Activated CD4-positive, alpha-beta T cell treated with anti-CD3 and anti-CD28 coated beads, Interleukin-2, amount 10 ng/mL, durations not matched to agents 24 days and 14 days (primary cell): ENCODE results near the gene MCEMP1. TPM values are rescaled to one million over a fixed set of nuclear protein-coding genes. Genes with fewer than 3 reads are reported as not detected.

ENCODE experiments used
- DNase-seq: peaks from one replicate; pipeline ENCODE4 v3.0.0; 2022
- H3K27ac Mint-ChIP-seq: one replicate; pipeline ENCODE4 v1.8.0; 2022; ENCODE audit warnings: mild to moderate bottlenecking, mixed read lengths
- H3K27me3 Mint-ChIP-seq: one replicate; pipeline ENCODE4 v1.8.0; 2022; ENCODE audit warnings: mixed read lengths
- H3K36me3 Mint-ChIP-seq: one replicate; pipeline ENCODE4 v1.8.0; 2022; ENCODE audit warnings: low read depth, mild to moderate bottlenecking, mixed read lengths
- H3K4me1 Mint-ChIP-seq: one replicate; pipeline ENCODE4 v1.8.0; 2021; ENCODE audit warnings: mixed read lengths
- H3K4me3 Mint-ChIP-seq: one replicate; pipeline ENCODE4 v1.8.0; 2022; ENCODE audit warnings: mild to moderate bottlenecking, moderate library complexity, mixed read lengths
- H3K9me3 Mint-ChIP-seq: one replicate; pipeline ENCODE4 v1.8.0; 2021; ENCODE audit warnings: mixed read lengths
- intact Hi-C: fragments of 100-400 bp; cut with micrococcal nuclease; formaldehyde crosslinking; loops from one replicate; pipeline ENCODE4 v1.15.1; 2023
- total RNA-seq: library from RNA; stranded (reverse); gene quantifications from 2 replicates; pipeline ENCODE4 v1.2.3, GENCODE V29; 2022

MCEMP1 gene
- total RNA-seq, 1 donor from 2014 or later: not detected

DNA sequence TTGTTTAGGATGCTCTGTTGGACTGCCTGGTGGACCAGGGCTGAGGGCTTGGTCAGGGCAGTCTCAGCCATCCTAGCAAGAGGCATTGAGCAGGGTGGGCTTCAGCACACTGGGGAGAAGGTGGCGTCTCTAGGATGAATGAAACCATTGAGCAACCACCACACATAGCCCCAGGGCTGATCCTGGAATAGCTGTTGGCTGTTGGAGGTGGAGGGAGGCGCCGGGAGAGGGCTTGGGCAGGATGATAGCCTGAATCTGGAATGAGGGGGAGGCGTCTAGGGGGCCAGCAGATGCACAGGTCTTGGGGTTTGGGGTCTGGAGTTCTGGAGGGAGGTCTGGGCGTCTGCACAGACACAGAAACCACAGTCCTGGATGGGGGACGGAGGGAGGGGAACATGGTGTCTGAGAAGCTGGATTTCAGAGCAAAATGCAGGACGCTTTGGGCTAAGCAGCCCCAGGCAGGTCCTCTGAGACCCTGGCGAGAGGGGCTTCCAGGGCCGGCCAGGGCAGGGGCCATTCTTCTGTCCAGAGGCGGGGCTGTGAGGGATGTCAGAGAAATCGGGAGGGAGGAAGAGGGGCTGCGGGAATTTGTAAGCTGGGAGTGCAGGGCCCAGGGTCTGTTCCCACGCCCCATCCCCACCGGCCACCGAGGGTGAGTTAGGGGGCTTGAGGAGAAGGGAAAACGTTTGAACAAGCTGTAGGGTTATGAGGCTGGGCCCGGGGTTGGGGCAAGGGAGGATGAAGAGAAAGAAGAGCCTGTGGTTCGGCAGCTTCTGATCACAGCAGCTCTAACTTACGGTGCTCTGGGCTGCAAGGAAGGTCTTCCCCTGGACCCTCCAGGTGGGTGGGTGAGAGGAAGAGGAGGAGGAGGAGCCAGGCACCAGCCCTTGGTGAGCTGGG is 8.9 kb downstream of the MCEMP1 start:
- Mint-ChIP-seq H3K4me1 (peaks cover 6% of the 10 kb centered on the region), H3K4me3 (no peak overlapping the region), H3K9me3 (no peaks in the 10 kb centered on the region), H3K27me3 (no peaks in the 10 kb centered on the region), H3K36me3 (peaks cover 18% of the 10 kb centered on the region), H3K27ac (no peak overlapping the region)
- intact Hi-C loops: no loop called here
- DNase-seq: no peak

DNA sequence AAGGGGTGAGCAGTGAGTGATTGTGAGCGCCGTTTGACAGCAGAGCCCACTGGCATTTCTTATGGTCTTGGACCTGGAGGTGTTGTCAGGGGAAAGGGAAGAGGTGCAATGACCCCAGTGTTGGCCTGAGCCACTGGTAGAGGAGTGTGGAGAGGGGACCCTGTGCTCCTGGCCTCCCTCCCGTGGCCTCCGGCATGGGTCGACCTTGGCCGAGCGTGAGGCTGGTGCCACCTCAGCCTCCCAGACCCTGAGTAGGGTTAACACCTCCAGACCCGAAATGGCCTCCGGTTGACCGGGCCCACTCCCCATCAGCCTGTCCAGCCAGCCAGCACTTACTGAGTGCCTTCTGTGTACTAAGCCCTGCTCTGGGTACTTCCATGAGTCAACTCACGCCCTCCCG is 10.3 kb downstream of the MCEMP1 start:
- intact Hi-C loops: no loop called here
- Mint-ChIP-seq H3K4me1 (peaks cover 2% of the 10 kb centered on the region), H3K9me3 (no peaks in the 10 kb centered on the region), H3K27me3 (no peaks in the 10 kb centered on the region), H3K36me3 (peaks cover 16% of the 10 kb centered on the region), H3K27ac (no peak overlapping the region), H3K4me3 (no peak overlapping the region)
- DNase-seq: no peak

DNA sequence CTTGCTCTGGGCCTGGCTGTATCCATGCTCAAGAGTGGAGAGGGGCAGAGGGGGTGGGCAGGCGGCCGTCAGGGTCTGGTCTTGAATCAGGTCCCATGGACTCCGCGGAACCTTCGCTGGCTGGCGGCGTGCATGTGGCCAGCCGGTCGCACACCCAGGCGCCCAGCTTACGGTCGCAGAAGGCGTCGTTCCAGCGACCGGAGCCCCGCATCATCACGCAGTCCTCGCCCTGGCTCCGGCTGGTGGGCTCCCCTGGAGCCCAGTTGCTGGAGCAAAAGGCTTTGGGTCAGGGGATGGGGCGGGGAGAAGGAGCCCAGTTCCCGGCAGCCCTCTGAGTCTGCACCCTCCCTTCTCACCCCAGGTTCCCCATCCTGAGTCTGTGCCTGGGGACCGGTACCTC is 12.3 kb downstream of the MCEMP1 start:
- no peaks in the 10 kb centered on the region for H3K4me1 Mint-ChIP-seq
- H3K9me3 Mint-ChIP-seq: no peaks in the 10 kb centered on the region
- peaks cover 7% of the 10 kb centered on the region for H3K36me3 Mint-ChIP-seq
- no peak for DNase-seq
- H3K27ac Mint-ChIP-seq: no peak overlapping the region
- no peaks in the 10 kb centered on the region for H3K27me3 Mint-ChIP-seq
- no peak overlapping the region for H3K4me3 Mint-ChIP-seq
- intact Hi-C loops: no loop called here

GRCh38 chr19:7690779-7691258 is 13.9 kb downstream of the MCEMP1 start:
- DNase-seq: no peak
- intact Hi-C loops: no loop called here
- Mint-ChIP-seq H3K27me3 (no peaks in the 10 kb centered on the region), H3K9me3 (no peaks in the 10 kb centered on the region), H3K4me3 (no peak overlapping the region), H3K4me1 (no peaks in the 10 kb centered on the region), H3K27ac (no peak overlapping the region), H3K36me3 (no peaks in the 10 kb centered on the region)

GRCh38 chr19:7691497-7691896 is 14.6 kb downstream of the MCEMP1 start:
- Mint-ChIP-seq H3K27ac (no peak overlapping the region), H3K4me1 (no peaks in the 10 kb centered on the region)

GRCh38 chr19:7692417-7693088 is 15.7 kb downstream of the MCEMP1 start:
- Mint-ChIP-seq H3K27ac (no peak overlapping the region), H3K4me1 (no peaks in the 10 kb centered on the region), H3K9me3 (no peaks in the 10 kb centered on the region), H3K27me3 (peaks cover 4% of the 10 kb centered on the region), H3K4me3 (no peak overlapping the region), H3K36me3 (no peaks in the 10 kb centered on the region)
- intact Hi-C loops: no loop called here
- DNase-seq: no peak

More at GRCh38 chr19:7691497-7691896, 14.6 kb downstream of the MCEMP1 start:
- intact Hi-C loops: no loop called here
- no peak for DNase-seq
- H3K27me3 Mint-ChIP-seq: peaks cover under 1% of the 10 kb centered on the region
- H3K4me3 Mint-ChIP-seq: no peak overlapping the region
- H3K9me3 Mint-ChIP-seq: no peaks in the 10 kb centered on the region
- H3K36me3 Mint-ChIP-seq: no peaks in the 10 kb centered on the region

- no peak overlapping the region for H3K27ac Mint-ChIP-seq
- no peaks in the 10 kb centered on the region for H3K36me3 Mint-ChIP-seq
- no peaks in the 10 kb centered on the region for H3K9me3 Mint-ChIP-seq
- H3K27me3 Mint-ChIP-seq: peaks cover 15% of the 10 kb centered on the region
- intact Hi-C loops: no loop called here
- peaks cover 3% of the 10 kb centered on the region for H3K4me1 Mint-ChIP-seq
- no peak overlapping the region for H3K4me3 Mint-ChIP-seq
- no peak for DNase-seq
Measured at GRCh38 chr19:7694499-7694898, 17.6 kb downstream of the MCEMP1 start.

DNA sequence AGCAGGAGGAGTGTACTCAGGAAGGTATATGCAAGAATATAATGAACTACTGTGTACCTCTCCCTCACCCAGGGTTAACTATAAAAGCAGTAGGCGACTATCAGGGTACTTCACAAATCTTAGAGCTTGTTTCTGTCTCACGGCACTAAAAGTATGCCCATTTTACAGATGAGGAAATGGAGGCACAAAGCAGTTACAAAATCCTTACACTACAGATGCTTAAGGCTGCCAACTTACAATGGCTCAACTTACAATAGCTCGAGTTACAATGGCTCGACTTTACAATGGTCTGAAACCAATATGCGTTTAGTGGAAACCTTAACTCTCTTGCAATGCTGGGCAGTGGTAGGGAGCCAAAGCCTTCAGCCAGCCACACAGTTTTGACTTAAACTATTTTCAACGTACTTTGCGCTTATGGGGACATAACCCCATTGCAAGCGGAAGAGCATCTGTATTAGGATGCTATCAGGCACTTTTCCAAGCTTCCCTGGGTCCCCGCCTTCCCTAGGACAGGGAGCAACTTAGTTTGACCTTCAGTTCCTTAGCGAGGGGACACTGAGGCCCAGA is 20.9 kb downstream of the MCEMP1 start:
- no peak for DNase-seq
- peaks cover 5% of the 10 kb centered on the region for H3K4me1 Mint-ChIP-seq
- H3K4me3 Mint-ChIP-seq: no peak overlapping the region
- peaks cover 21% of the 10 kb centered on the region for H3K27me3 Mint-ChIP-seq
- H3K27ac Mint-ChIP-seq: no peak overlapping the region
- H3K36me3 Mint-ChIP-seq: no peaks in the 10 kb centered on the region
- no peaks in the 10 kb centered on the region for H3K9me3 Mint-ChIP-seq
- intact Hi-C loops: no loop called here

- intact Hi-C loops: no loop called here
- Mint-ChIP-seq H3K4me1 (peaks cover 5% of the 10 kb centered on the region), H3K4me3 (no peak overlapping the region), H3K36me3 (no peaks in the 10 kb centered on the region), H3K27me3 (peaks cover 24% of the 10 kb centered on the region), H3K27ac (no peak overlapping the region), H3K9me3 (no peaks in the 10 kb centered on the region)
- no peak for DNase-seq
Measured at GRCh38 chr19:7698583-7698982, 21.7 kb downstream of the MCEMP1 start.

DNA sequence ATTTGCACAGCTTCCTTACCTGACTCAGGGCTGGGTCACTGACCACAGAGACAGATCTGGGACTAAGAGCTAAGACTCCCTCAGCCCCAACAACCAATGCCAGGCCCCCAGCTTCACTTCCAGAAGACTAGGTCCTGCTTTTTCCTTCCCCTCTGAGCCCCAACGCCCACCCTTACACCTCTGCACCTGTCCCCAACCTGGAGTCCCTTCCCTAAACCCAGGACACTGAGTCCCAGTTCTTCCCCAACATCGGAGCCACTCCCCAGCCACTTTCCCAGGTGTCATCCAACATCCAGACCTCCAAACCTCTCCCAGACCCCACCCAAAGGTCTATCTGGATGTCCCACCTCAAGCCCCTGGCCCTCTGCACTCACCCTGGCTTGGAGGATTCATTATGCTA is 22.1 kb downstream of the MCEMP1 start:
- H3K27me3 Mint-ChIP-seq: peaks cover 27% of the 10 kb centered on the region

DNA sequence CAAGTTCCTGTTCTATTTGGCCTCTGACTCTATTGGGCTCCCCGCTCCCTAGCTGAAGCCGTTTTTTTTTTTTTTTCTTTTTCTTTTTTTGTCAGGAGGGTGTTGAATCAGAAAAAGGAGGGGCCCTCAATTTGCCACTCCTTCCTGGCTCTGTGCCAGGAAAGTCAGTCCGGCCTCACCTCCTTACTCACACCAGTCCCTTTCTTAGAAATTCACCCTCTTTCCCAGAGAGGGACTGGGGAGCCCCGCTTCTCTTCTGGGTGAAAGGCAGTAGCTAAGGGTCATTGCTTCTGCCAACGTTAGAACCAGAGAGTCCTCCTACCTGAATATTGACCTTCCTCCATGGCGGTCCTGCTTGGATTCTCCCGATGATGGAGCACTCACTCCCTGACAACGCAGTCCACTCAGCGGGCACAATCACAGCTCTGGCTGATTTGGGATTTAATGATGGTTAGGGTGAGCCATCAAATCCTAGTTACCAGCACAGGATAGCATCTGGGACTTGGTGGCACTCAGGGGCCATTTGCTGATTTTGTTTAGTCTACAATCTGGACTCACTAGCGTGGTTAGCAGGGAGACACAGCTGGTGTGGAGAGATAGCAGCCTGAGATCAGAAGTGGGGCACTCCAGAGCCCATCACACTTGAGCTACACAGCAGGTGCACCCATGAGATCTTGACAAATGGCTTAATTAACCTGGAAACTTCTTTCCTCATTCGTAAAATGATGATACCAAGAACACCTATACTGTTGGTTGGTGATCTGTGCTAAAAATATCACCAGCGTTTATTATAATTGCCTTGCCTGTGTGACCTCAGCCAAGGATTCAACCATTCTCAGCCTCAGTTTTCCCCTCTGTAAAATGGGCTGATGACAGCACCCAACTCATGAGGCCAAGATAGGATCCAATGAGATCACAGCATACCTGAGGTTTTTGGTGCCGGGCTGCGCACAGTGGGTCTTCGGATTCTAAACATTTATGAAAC is 22.8 kb downstream of the MCEMP1 start:
- no peak overlapping the region for H3K27ac Mint-ChIP-seq
- DNase-seq: no peak
- H3K4me3 Mint-ChIP-seq: no peak overlapping the region
- no peaks in the 10 kb centered on the region for H3K9me3 Mint-ChIP-seq
- peaks cover 5% of the 10 kb centered on the region for H3K4me1 Mint-ChIP-seq
- H3K36me3 Mint-ChIP-seq: no peaks in the 10 kb centered on the region
- intact Hi-C loops: no loop called here
- peaks cover 29% of the 10 kb centered on the region for H3K27me3 Mint-ChIP-seq

More for the DNA sequence above, 22.1 kb downstream of the MCEMP1 start:
- Mint-ChIP-seq H3K27ac (no peak overlapping the region), H3K9me3 (no peaks in the 10 kb centered on the region), H3K4me1 (peaks cover 5% of the 10 kb centered on the region), H3K4me3 (no peak overlapping the region), H3K36me3 (no peaks in the 10 kb centered on the region)
- intact Hi-C loops: no loop called here
- no peak for DNase-seq

GRCh38 chr19:7701049-7701653 is 24.3 kb downstream of the MCEMP1 start:
- Mint-ChIP-seq H3K4me1 (peaks cover 13% of the 10 kb centered on the region), H3K9me3 (no peaks in the 10 kb centered on the region), H3K4me3 (no peak overlapping the region), H3K27me3 (peaks cover 31% of the 10 kb centered on the region), H3K36me3 (no peaks in the 10 kb centered on the region), H3K27ac (no peak overlapping the region)
- intact Hi-C loops: no loop called here
- DNase-seq: no peak
